ENCODE measurements around the gene ITGB8.

ITGB8 gene

GRCh38 chr7:20305726-20306125, 25.0 kb upstream of the ITGB8 start:
- POLR2A ChIA-PET, result no interaction called here
- DNase-seq (ENCODE audit: extremely low spot score), result no peak
- CTCF ChIA-PET, result interaction anchor here (1.3 to 2.1 kb wide), 4 partner anchors 24 to 70 kb away, joined by 3 to 7 read pairs (median 4); partner anchors contain the start of gene ITGB8
- TF ChIP-seq CTCF (IDR thresholded peaks at IDR 0.05; ENCODE audit: control extremely low read depth, extremely low read depth, low read depth, missing control alignments), result no peak

GRCh38 chr7:20306180-20306946, 24.3 kb upstream of the ITGB8 start:
- no peak for TF ChIP-seq CTCF (IDR thresholded peaks at IDR 0.05; ENCODE audit: control extremely low read depth, extremely low read depth, low read depth, missing control alignments)
- DNase-seq (ENCODE audit: extremely low spot score), result no peak
- ChIA-PET POLR2A (no interaction called here), CTCF (interaction anchor here (0.7 to 2.1 kb wide), 5 partner anchors 9 to 107 kb away, joined by 3 to 7 read pairs (median 5); no protein-coding TSS in a partner anchor)

- no peak for TF ChIP-seq CTCF (IDR thresholded peaks at IDR 0.05; ENCODE audit: control extremely low read depth, extremely low read depth, low read depth, missing control alignments)
- DNase-seq (ENCODE audit: extremely low spot score), result peak; percentile 30
- POLR2A ChIA-PET, result no interaction called here
- CTCF ChIA-PET, result interaction anchor here (1.1 to 2.1 kb wide), 3 partner anchors 52 to 108 kb away, joined by 3 to 6 read pairs (median 5); no protein-coding TSS in a partner anchor
Observed at GRCh38 chr7:20307119-20307518, 23.6 kb upstream of the ITGB8 start.

GRCh38 chr7:20307901-20308300, 22.8 kb upstream of the ITGB8 start:
- CTCF ChIA-PET, result interaction anchor here (1.1 to 2.1 kb wide), 3 partner anchors 53 to 109 kb away, joined by 3 to 6 read pairs (median 5); no protein-coding TSS in a partner anchor
- POLR2A ChIA-PET, result no interaction called here
- no peak for TF ChIP-seq CTCF (IDR thresholded peaks at IDR 0.05; ENCODE audit: control extremely low read depth, extremely low read depth, low read depth, missing control alignments)
- no peak for DNase-seq (ENCODE audit: extremely low spot score)

GRCh38 chr7:20310301-20310700, 20.4 kb upstream of the ITGB8 start:
- POLR2A ChIA-PET, result no interaction called here
- TF ChIP-seq CTCF (IDR thresholded peaks at IDR 0.05; ENCODE audit: control extremely low read depth, extremely low read depth, low read depth, missing control alignments), result no peak
- DNase-seq (ENCODE audit: extremely low spot score), result no peak
- CTCF ChIA-PET, result interaction anchor here (0.8 to 4.9 kb wide), 14 partner anchors 9 to 556 kb away, joined by 3 to 47 read pairs (median 6); partner anchors contain the start of gene ITGB8

- POLR2A ChIA-PET, result no interaction called here
- DNase-seq (ENCODE audit: extremely low spot score), result no peak
- CTCF ChIA-PET, result interaction anchor here (0.8 to 4.9 kb wide), 31 partner anchors 9 to 563 kb away, joined by 3 to 47 read pairs (median 4); partner anchors contain the start of gene ITGB8
- peak; percentile 24 for TF ChIP-seq CTCF (IDR thresholded peaks at IDR 0.05; ENCODE audit: control extremely low read depth, extremely low read depth, low read depth, missing control alignments)
Observed at GRCh38 chr7:20310963-20311742, 19.5 kb upstream of the ITGB8 start.
